ENCODE measurements around the gene AFAP1. TPM values are rescaled to one million over a fixed set of nuclear protein-coding genes. Genes with fewer than 3 reads are reported as not detected.

The AFAP1 gene
- total and polyA plus RNA-seq, 2 donors (not counting 3 experiments of a cell fraction or from before 2014, with no cell fraction given) = 32.3 to 103 TPM

DNA sequence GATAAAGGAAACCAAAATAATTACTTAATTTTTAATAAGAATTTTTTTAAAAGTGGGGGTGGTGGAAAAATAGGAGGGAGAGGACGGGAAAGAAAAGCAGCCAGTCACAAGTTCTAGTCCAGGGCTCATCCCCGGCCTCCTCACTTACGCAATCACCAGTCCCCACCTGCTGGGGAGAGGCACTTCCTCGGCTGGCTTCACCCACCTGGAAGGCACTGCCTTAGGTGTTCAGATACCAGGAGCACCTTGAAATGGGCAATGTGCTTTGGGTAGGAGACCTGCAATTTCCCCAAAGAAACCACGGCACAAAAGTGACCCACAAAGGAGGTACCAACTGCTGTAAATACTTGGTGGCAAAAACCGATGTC lies 23.8 kb downstream of the AFAP1 start:
- Histone ChIP-seq H3K9ac (replicated peaks; ENCODE audit: extremely low read depth, insufficient read depth, low read length) (no peak overlapping the region), H3K36me3 (ENCODE audit: control insufficient read depth in 2 of 2, extremely low read depth in 1 of 2, insufficient read depth in 2 of 2, low read length in 2 of 2) (no peaks in the 10 kb centered on the region), H3K4me1 (ENCODE audit: control insufficient read depth, extremely low read depth, insufficient read depth, low read length) (peaks cover 43% of the 10 kb centered on the region), H3K4me2 (ENCODE audit: insufficient read depth, low read length) (no peak overlapping the region), H3K4me3 (replicated peaks in 1 of 3; ENCODE audit: insufficient read depth in 1 of 3, low read depth in 1 of 3, low read length in 3 of 3) (no peak overlapping the region), H3K9me3 (replicated peaks; ENCODE audit: control insufficient read depth, insufficient read depth, low read length) (no peaks in the 10 kb centered on the region), H2AFZ (ENCODE audit: low read depth, low read length) (no peak overlapping the region), H3K27me3 (ENCODE audit: control insufficient read depth in 2 of 2, insufficient read depth in 2 of 2, low read length in 2 of 2) (no peaks in the 10 kb centered on the region), H3K27ac (ENCODE audit: insufficient read depth, low read depth, low read length) (no peak overlapping the region), H4K20me1 (replicated peaks; ENCODE audit: control insufficient read depth, extremely low read depth, insufficient read depth, low read length) (peaks cover 11% of the 10 kb centered on the region), H3K79me2 (ENCODE audit: control insufficient read depth, insufficient read depth, low read length) (peaks cover 100% of the 10 kb centered on the region), H3K9me1 (replicated peaks; ENCODE audit: control insufficient read depth, extremely low read depth, insufficient read depth, low read length) (peaks cover 4% of the 10 kb centered on the region)
- no TSS peak for BruUV-seq (replicated peaks)
- POLR2A ChIA-PET = no interaction called here
- intact Hi-C loops (cut with micrococcal nuclease) (loop anchor here (5.0 kb wide), 1 partner anchor 276 kb away; no protein-coding TSS in a partner anchor), dilution Hi-C loops (cut with MboI; ENCODE audit: extremely low pct_ligation_motif_present, low sequenced_read_pairs) (no loop called here)
- DNase-seq (ENCODE audit: low read depth, low spot score) = no peak
- CTCF ChIA-PET = interaction anchor here (2.8 kb wide), 1 partner anchor 13 kb away, joined by 6 read pairs; no protein-coding TSS in a partner anchor
- FAIRE-seq = no peak
- TF ChIP-seq EZH2 (IDR thresholded peaks at IDR 0.05; ENCODE audit: borderline replicate concordance, low read depth, low read length, severe bottlenecking) = no peak
- no peak for TF ChIP-seq JUN (IDR thresholded peaks at IDR 0.05; ENCODE audit: borderline replicate concordance, insufficient read depth, insufficient read length, low read depth)
- TF ChIP-seq POLR2A (IDR thresholded peaks at IDR 0.05; ENCODE audit: low read depth, low read length) = no peak
- no peak for TF ChIP-seq FOS (IDR thresholded peaks at IDR 0.05; ENCODE audit: borderline replicate concordance, insufficient read depth, low read length)
- no peak for TF ChIP-seq GATA2 (IDR thresholded peaks at IDR 0.05; ENCODE audit: insufficient read depth, insufficient read length, low read depth, low read length)
- no peak for TF ChIP-seq MYC (IDR thresholded peaks at IDR 0.05; ENCODE audit: low read depth, low read length)
- TF ChIP-seq, protein P1, sequence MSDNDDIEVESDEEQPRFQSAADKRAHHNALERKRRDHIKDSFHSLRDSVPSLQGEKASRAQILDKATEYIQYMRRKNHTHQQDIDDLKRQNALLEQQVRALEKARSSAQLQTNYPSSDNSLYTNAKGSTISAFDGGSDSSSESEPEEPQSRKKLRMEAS (IDR thresholded peaks at IDR 0.05; ENCODE audit: insufficient read depth, insufficient read length) = no peak
- no peak for TF ChIP-seq POLR2AphosphoS5 (IDR thresholded peaks at IDR 0.05; ENCODE audit: insufficient read depth, low read depth, low read length)
- TF ChIP-seq, protein P2, sequence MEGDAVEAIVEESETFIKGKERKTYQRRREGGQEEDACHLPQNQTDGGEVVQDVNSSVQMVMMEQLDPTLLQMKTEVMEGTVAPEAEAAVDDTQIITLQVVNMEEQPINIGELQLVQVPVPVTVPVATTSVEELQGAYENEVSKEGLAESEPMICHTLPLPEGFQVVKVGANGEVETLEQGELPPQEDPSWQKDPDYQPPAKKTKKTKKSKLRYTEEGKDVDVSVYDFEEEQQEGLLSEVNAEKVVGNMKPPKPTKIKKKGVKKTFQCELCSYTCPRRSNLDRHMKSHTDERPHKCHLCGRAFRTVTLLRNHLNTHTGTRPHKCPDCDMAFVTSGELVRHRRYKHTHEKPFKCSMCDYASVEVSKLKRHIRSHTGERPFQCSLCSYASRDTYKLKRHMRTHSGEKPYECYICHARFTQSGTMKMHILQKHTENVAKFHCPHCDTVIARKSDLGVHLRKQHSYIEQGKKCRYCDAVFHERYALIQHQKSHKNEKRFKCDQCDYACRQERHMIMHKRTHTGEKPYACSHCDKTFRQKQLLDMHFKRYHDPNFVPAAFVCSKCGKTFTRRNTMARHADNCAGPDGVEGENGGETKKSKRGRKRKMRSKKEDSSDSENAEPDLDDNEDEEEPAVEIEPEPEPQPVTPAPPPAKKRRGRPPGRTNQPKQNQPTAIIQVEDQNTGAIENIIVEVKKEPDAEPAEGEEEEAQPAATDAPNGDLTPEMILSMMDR (IDR thresholded peaks at IDR 0.05; ENCODE audit: extremely low read depth in 1 of 2, insufficient read depth in 1 of 2, low read depth in 1 of 2, low read length in 2 of 2) = no peak
